Stimulated activated CD8-positive, alpha-beta memory T cell treated with anti-CD3 and anti-CD28 coated beads, Interleukin-7, amount 100 ng/mL, for 48 hours (primary cell): ENCODE data around the gene MYO7B.

Source experiments
- DNase-seq, 2 donors: peaks; one replicate each; pipeline ENCODE4 v3.0.0-alpha.2; 2020; ENCODE audit warnings: low read depth in 1 of 2; ENCODE audit errors: extremely low read depth in 1 of 2

Gene MYO7B

DNA sequence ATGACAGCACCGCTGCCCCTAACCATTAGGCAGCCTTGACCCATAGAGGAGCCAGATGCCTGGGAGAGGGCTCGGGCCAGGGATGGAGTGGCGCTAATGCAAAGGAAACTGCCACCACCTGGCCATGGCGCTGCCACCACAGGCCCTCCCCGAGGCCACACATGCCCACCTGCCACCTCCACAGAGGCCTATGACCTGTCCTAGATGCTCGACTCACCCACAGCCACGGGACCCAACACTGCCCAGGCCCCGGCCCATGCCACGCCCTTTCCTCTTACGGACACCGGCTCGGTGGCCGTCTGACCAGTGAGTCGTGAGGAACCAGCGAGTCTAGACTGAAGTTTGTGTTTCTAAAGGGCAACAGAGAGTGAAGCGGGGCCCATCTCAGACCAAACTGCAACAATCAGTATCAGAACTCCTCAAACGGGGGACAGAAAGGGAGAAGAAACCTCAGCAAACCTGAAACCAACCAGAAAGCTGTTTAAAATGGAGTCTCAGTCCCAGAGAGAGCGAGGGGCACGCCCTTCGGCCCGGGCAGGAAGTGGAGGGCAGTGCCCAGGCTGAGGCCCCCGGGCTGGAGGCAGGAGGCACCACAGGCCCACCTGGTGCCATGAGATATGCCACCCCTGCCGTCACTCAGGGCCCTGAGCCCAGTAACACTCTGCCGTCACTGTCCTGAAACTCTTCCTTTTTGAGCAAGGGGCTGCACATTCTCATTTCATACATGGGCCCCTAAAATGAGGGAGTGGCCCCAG lies 111.2 kb downstream of the MYO7B start:
- no peak for DNase-seq

DNA sequence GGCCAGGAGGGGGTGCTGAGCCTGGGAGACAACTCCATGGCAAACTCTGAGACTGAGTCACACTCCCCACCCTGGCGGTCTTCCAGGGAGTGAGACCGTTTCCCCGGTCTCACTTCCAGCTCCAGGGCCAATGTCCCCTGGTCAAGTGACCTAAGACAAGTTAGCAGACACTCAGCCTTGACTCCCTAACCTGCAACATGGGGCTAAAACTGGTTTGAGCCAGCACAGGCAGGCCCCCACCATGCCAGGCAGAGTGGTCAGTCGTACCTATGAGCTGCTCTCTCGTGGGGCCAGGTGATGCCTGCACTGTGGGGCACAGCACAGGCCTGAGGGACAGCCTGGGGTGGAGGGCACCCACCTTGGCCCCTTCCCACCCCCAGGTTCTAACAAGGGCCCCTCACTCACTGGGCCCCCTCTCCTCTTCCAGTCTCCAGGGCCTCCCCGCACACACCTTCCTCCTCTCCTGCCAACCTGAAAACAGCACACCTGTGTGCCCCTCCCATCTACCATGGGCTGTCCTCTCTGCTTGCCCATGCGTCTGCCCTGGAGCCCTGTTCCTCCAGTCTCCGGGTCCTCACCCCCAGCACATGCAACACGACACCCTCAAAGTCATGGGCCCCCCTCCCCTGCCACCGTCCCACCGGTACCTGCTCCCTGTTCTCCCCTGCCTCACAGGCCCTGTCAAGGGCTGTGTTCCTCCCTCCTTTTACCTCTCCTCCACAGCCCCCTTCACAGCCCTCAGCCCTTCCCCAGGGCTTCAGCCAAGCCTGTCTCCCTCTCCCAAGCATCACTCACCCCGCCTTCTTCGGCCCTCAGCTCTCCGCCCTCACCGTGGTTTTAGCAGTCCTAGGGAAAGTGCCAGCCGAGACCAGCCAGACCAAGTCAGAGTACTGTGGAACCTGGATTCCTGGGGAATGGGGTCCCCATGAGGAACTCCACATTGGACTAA lies 112.0 kb downstream of the MYO7B start:
- no peak for DNase-seq

DNA sequence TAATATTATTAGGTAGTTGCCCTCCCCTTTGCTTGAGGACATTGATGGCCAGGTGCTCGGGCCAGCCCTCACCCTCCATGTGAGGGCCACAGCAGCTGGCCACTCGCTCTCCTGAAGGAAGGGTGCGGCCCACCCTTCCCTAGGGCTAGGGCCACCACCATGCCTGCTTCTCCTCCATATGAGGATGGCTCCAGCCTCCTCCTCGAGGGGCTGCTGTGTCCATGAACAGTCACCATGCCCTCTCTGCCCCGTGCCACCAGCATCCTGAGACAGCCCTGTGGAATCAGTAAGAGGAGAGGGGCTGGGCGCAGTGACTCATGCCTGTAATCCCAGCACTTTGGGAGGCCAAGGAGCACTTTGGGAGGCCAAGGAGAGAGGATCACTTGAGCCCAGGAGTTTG lies 112.8 kb downstream of the MYO7B start:
- DNase-seq = no peak

DNA sequence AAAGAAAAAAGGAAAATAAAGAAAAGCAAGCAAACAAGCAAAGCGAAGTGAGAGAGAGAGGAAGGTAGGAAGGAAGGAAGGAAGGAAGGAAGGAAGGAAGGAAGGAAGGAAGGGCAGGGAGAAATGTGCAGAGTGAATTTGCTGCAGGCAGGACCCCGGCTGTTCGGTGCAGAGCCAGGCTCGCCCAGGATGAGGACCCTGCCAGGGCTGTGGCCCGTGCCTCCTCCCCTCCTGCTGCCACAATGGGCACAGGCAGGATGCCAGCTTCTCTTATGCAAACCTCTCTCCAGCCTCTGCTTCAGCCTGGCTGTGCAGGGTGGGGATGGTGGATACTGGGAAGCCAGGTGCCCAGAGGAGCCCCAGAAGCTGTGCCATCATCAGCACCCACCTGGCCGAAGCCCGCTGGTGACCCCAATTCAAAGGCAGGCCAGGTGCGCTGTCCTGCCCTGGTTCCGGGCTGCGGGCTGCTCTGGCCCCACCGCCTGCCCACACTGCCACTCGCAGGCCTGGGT lies 113.7 kb downstream of the MYO7B start:
- DNase-seq = no peak

DNA sequence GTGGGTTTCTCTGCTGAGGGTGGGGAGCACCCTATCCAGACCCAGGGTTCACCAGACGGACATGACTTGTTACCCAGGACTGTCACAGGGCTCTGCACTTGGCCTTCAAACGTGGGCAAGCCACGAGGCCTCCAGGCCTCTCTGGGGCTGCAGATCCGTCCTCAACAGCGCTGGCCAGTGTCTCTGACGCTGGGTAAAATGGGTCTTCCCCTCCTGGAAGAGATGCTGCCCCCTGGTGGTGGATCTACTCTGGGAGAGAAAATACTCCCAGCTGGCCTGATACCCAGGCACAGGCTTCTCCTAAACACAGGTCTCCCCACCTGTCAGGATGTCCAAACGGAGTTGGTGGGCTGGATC lies 114.2 kb downstream of the MYO7B start:
- DNase-seq = peak; percentile 56 to 72

DNA sequence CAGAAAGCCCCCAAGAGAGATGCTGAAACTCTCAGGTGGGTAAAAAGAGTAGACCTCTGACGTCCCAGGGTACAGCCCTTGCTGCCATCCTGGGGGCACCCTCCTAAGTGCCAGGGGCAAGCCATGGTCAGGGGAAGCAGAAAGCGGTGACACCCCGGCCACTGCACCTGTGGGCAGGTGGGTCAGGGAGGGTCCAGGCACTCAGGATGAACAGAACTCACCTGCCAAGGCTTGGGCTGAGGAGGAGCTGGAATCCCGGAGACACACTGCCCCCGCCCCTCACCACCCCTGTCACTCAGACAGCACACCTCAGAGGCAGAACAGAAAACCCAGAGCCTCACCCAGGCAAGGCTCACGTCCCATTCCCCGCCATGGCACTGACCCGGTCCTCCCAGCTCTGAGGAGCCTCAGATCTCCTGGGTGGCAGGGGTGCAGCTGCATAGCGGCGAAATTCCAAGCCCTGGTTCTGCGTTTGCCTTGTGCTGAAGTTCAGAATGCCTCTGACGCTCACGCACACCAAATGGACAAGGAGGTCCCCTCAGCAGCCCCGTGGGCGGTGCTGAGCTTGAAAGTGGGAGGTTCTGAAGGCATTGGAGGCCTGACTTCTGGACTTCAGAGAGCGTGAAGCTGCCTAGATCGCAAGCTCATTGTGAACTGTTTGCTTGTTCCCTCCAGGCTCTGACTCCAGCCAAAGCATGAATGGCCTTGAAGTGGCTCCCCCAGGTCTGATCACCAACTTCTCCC lies 114.7 kb downstream of the MYO7B start:
- DNase-seq = no peak

DNA sequence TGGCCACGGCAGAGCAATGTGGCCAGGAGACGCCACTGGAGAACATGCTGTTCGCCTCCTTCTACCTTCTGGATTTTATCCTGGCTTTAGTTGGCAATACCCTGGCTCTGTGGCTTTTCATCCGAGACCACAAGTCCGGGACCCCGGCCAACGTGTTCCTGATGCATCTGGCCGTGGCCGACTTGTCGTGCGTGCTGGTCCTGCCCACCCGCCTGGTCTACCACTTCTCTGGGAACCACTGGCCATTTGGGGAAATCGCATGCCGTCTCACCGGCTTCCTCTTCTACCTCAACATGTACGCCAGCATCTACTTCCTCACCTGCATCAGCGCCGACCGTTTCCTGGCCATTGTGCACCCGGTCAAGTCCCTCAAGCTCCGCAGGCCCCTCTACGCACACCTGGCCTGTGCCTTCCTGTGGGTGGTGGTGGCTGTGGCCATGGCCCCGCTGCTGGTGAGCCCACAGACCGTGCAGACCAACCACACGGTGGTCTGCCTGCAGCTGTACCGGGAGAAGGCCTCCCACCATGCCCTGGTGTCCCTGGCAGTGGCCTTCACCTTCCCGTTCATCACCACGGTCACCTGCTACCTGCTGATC lies 115.4 kb downstream of the MYO7B start:
- no peak for DNase-seq

DNA sequence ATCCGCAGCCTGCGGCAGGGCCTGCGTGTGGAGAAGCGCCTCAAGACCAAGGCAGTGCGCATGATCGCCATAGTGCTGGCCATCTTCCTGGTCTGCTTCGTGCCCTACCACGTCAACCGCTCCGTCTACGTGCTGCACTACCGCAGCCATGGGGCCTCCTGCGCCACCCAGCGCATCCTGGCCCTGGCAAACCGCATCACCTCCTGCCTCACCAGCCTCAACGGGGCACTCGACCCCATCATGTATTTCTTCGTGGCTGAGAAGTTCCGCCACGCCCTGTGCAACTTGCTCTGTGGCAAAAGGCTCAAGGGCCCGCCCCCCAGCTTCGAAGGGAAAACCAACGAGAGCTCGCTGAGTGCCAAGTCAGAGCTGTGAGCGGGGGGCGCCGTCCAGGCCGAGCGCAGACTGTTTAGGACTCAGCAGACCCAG lies 115.9 kb downstream of the MYO7B start:
- no peak for DNase-seq

DNA sequence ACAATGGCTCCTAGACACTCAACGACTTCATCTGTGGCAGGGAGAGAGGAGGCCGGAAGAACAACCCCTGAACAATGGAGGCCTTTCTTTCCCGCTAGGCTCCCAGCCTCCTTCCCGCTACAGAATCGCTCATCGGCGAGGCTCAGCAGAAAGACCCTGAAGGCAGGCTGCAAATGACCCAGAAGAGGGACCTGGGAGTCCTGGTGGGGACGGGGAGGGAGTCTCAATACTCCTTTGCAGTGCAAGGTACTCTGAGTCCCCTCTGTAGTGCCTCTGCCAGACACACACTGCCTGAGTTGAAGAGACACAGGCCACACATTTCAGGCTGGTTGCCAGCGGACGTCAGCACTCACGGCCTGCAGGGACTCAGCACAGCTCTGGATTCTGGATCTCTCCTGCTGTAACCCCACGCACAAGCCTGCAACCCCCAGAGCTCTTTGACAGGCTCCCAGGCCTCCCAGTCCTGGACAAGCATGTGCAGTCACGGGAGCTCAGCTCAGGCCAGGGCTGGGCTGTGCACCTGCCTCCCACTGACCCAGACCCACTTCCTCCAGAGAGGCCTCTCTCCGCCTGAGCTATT lies 116.6 kb downstream of the MYO7B start:
- DNase-seq = no peak

DNA sequence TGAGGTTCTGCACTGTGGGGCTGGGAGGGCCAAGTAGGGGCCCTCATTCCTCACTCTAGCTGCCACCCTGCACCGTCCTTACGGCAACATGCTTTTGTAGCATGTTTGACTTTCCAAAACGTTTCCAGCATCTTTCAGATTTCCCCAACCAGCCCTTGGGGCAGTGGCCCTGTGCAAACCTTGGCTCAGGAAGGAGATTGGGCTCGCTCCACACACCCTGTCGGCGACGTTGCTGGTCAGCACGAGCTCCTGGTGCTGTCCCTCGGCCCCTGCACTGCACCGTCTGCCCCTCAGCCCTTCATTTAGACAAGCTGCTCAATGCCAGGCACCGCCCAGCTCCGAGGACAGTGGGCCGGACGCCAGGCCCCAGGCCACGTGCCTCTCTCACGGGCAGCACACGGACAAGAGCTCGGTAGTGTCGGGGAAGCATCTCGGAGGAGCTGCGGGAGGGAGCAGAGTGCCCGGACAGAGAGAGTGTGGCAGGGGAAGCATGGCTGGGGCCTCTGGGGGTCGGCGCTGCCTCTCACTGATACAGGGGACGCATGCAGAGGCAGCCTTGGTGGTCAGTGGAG lies 117.4 kb downstream of the MYO7B start:
- DNase-seq = no peak

DNA sequence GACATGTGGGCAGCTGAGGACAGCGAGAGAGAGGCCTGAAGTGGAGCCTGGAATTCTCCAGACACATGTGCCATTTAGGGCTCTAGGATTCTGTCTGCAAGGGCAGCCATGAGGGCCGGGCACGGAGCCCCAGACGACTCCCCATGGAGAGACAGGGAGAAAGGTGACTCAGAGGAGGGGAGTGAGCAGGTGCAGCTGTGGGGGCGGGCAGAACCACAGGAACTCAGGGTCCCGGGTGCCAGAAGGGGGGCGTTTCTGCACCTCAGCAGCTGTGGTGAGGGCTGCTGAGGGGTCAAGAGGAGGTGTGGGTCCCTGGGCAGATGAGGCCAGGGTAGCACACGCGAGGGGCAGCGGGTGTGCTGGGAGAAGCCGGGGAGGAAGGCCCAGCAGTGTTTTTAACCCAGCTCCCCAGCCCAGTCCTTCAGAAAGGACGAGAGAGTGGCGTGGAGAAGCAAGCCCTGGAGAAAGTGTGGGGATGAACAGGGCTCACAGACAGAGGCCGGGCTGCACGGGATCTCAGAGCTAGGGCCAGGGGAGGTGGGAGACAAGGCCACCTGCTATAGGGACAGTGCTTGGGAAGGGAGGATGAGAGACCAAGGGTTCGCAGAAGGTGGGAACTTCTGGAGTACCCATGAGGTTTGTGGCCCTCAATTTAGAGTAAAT lies 118.1 kb downstream of the MYO7B start:
- DNase-seq = no peak

DNA sequence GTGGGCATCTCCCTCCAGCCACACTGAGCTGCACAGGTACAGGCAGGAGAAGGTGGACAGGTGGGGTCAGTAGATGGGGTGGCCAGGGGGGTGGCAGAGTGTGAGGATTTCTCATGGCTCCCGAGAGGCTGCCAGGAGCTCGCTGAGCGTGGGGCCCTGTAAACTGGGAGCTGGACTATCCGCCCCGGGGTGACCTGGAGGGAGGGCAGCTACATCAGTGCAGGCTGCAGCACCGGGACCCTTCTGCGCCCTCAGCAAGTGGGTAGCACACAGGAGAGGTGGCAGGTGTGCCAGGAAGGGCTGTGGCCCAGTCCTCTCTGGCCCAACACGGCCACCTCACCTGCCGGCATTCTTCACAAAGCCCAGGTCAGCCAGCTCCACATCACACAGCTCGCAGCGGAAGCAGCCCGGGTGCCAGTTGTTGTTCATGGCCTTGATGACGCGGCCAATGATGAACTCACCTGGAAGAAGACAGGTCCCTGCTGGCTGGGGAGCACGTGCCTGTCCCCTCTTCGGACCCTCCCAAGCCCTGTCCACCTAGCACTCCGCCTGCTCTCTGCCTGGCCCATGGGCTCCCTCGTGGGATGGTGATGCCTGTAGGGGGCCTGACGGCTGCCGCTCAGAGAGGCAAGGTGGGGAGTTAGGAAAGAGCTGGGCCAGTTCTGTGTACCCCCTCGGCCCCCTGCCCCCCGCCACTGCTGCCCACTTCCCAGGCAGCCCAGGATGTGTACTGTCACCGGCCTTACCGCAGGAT lies 118.8 kb downstream of the MYO7B start:
- DNase-seq = no peak

DNA sequence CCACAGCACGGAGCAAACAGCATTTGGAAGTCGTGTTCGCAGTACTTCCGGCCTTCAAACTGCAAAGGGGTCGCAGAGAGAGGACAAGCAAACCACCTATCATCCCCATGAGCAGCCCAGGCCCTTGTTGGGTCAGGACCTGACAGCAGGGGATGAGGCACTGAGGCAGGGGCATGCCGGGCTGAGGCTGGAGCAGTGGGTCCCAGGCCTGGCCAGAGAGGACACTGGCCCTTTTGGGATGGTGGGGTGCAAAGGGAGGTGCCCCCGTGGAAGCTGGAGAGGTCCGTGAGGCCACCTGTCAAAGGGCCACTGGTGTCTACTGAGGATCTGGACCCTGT lies 119.3 kb downstream of the MYO7B start:
- DNase-seq = no peak

DNA sequence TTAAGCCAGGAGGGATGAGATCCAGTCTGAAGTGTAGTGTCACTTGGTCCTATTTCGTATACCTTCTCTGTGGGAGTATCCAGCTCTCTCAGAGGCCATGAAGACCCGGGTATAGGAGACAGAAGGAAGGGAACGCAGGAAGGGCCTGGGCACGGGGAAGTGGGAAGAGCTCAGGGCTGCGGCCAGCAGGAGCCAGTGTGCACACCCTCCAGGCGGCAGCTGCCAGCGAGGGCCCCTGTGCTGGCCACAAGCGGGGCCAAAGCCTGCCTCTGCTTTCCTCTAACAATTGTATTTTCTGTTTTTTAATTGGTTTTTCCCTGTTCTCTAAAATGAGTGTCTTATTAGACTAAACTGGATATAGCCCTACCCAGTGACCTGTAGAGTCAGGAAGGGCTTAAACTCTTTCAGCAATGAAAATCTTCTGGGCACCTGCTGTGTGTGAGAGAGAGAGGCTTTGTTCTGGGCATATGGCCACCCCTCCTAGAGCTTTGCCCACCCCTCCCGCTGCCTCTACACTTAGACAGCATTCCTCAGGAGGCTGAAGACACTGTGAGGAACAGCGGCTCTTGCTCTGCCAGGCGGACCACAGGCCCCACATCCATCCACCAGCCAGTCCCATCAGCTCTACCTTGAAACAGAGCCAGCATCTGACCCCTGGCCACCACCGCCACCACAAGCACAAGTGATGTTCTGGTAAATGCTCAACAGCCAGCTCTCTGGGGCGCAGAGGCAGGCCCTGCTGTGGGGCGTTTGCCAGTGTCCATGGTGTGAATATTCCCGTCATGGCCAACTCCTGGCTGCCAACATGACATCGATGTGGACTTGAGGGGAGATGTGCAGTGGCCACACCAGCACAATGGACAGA lies 120.0 kb downstream of the MYO7B start:
- DNase-seq = no peak

DNA sequence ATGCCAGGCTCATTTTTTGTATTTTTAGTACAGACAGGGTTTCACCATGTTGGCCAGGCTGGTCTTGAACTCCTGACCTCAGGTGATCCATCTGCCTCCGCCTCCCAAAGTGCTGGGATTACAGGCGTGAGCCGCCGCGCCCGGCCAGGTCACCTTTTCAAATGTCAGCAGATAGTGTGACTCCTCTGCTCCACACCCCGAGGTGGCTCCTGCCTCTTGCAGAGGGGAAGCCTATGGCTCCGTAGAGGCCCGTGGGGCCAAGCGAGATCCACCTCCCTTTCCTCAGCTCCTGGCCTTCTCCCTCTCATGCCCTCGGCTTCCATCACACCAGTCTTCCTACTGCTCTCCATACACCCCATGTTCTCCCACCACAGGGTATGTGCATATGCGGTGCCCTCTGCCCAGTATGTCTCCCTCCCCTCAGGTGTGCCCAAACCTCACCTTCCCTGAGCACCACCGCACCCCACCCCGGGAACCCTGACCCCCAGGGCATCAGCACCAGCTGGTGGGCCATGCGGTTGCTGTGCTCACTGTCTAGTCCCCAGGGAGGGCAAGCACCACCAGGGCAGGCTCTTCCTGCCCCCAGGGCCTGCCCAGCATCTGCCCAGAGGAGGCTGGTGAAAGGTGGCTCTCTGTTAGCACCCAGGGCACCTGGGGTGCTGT lies 121.2 kb downstream of the MYO7B start:
- DNase-seq = no peak

DNA sequence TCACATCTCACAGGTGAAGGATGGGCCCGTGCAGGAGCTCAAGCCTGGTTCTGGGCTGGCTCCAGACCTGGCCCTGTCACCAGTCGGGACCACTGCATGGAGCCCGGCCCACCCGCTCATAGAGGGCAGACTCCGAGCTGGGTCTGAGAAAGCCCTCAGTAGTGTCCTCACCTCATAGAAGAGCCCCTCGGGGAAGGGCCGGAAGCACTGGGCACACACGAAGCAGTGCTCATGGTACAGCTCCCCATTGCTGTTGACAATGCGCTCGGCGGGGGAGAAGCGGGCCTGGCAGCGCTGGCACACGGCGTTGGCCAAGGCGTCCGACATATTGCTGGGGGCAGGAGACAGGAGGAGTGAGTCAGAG lies 121.7 kb downstream of the MYO7B start:
- DNase-seq = no peak

DNA sequence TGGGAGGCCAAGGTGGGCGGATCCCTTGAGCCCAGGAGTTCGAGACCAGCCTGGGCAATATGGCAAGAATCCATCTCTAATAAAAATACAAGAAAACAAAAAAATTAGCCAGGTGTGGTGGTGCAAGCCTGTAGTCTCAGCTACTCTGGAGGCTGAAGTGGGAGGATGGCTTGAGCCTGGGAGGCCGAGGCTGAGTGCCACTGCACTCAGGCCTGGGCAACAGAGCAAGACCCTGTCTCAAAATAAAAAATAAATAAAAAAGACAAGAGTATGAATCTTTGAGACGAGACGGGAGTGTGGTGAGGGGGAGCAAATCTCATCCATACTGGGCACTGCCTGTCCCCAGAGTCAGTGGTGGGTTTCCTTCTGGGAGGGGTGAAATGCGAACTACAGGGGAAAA lies 122.7 kb downstream of the MYO7B start:
- DNase-seq = no peak
